ENCODE data around the gene POTEE.
"Not testable (repeated sequence)": the region's sequence is repeated elsewhere in the genome, so short reads cannot be mapped to it uniquely, and the experiment has no call there.

- TF ChIP-seq POLR2A, CTCF (IDR thresholded peaks at IDR 0.05): not testable (repeated sequence)
Measured at GRCh38 chr2:131196186-131196585, 13.2 kb upstream of the POTEE start.

All from body of pancreas (tissue), 4 donors.